Uterus (tissue), 4 donors: ENCODE results near the gene CYP11A1. TPM values are rescaled to one million over a fixed set of nuclear protein-coding genes. Genes with fewer than 3 reads are reported as not detected.

ENCODE experiments used
- DNase-seq, 2 donors: peaks; one replicate each; pipeline ENCODE4 v3.0.0-alpha.2; 2019 to 2020
- H3K27ac ChIP-seq, 2 donors: fragments of 200-600 bp; sonication (generic); 1 replicate in 1 of 2; 2 replicates in 1 of 2; pipeline ENCODE4 v1.5.1; 2016 to 2018
- H3K27me3 ChIP-seq, 2 donors: fragments of 200-600 bp; sonication (generic); one replicate each; pipeline ENCODE4 v1.5.1; 2018 to 2019; ENCODE audit warnings: control low read depth in 1 of 2
- H3K36me3 ChIP-seq, 2 donors: fragments of 200-600 bp; sonication (generic); one replicate each; pipeline ENCODE4 v1.5.1; 2019; ENCODE audit warnings: control low read depth in 1 of 2
- H3K4me1 ChIP-seq, 2 donors: fragments of 200-600 bp; sonication (generic); one replicate each; pipeline ENCODE4 v1.5.1; 2018 to 2019; ENCODE audit warnings: control low read depth in 1 of 2
- H3K4me3 ChIP-seq, 2 donors: fragments of 200-600 bp; sonication (generic); 1 replicate in 1 of 2; 2 replicates in 1 of 2; pipeline ENCODE4 v1.5.1; 2018 to 2019; ENCODE audit warnings: mild to moderate bottlenecking in 1 of 2
- H3K9me3 ChIP-seq, 2 donors: fragments of 200-600 bp; sonication (generic); one replicate each; pipeline ENCODE4 v1.5.1; 2019; ENCODE audit warnings: control low read depth in 1 of 2
- POLR2A ChIP-seq, 2 donors: fragments of 450-650 bp; IDR thresholded peaks; one replicate each; pipeline ENCODE4 v1.6.1; 2016; ENCODE audit warnings: antibody characterized with exemption in 2 of 2, mild to moderate bottlenecking in 1 of 2, moderate library complexity in 1 of 2
- intact Hi-C: fragments of 100-400 bp; cut with DNase I; formaldehyde crosslinking; loops from one replicate; pipeline ENCODE4 v1.15.1; 2023; ENCODE audit warnings: low total_unique reads
- total RNA-seq, 4 donors: library from RNA; depleted of rRNA in 3 of 4; stranded (reverse); fragments of >200 nt in 3 of 4; gene quantifications; one replicate each; pipeline versions ENCODE4 v1.1.0 to v1.2.4, GENCODE V29; 2014 to 2023
- TF ChIP-seq, protein P1 (sequence below), 4 experiments: fragments of 200-600 bp in 2 of 4; fragments of 450-650 bp in 2 of 4; sonication (generic) in 2 of 4; IDR thresholded peaks; one replicate each; pipeline ENCODE4 v1.5.1; 2016 to 2019; ENCODE audit warnings: antibody characterized with exemption in 4 of 4, mild to moderate bottlenecking in 2 of 4, moderate library complexity in 1 of 4
- donor health status: DM: yes; HTN: yes; CAD: no.

The CYP11A1 gene
- total RNA-seq, 4 donors from 2014 or later = 1.1 to 2.3 TPM; not detected in 2

- H3K4me3 ChIP-seq = no peak overlapping the region
- no peak overlapping the region for H3K27ac ChIP-seq
- intact Hi-C loops = no loop called here
- no peaks in the 10 kb centered on the region for H3K36me3 ChIP-seq
- H3K4me1 ChIP-seq = no peaks in the 10 kb centered on the region
- H3K27me3 ChIP-seq = no peaks in the 10 kb centered on the region
- no peak for TF ChIP-seq POLR2A (IDR thresholded peaks at IDR 0.05)
- TF ChIP-seq, protein P1, sequence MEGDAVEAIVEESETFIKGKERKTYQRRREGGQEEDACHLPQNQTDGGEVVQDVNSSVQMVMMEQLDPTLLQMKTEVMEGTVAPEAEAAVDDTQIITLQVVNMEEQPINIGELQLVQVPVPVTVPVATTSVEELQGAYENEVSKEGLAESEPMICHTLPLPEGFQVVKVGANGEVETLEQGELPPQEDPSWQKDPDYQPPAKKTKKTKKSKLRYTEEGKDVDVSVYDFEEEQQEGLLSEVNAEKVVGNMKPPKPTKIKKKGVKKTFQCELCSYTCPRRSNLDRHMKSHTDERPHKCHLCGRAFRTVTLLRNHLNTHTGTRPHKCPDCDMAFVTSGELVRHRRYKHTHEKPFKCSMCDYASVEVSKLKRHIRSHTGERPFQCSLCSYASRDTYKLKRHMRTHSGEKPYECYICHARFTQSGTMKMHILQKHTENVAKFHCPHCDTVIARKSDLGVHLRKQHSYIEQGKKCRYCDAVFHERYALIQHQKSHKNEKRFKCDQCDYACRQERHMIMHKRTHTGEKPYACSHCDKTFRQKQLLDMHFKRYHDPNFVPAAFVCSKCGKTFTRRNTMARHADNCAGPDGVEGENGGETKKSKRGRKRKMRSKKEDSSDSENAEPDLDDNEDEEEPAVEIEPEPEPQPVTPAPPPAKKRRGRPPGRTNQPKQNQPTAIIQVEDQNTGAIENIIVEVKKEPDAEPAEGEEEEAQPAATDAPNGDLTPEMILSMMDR (IDR thresholded peaks at IDR 0.05) = no peak
- no peak for DNase-seq
- H3K9me3 ChIP-seq = no peaks in the 10 kb centered on the region
These were observed 19.7 kb upstream of the CYP11A1 start for GRCh38 chr15:74387141-74387541.

DNA sequence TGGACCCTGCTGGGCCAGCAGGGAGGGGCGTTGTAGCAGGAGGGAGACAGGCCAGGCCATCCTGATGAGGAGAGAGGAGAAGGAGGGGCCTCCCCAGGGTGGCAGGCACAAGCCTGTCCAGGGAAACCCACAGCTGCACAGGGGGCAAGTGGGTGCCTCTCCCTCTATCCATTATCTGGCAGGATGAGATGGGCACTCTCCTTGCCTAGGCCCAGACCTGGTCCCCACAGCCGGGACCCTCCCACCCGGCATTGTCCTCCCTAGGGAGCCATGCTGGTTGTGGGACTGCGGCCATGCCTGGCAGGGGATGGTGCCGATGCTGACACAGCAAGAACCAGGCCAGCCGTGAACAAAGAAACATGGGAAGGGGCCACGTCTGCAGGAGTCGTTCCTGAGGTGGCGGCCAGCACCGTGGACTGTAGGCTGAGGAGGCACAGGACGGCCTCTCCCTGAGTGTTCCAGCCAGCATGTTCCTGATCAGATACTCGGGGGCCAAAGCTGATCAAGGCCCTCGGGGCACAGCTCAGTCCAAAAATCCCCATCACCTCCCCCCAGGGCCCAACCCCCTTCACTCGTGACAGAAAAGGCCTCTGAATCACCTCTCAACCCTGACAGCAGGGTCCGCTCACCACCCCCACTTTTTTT is 19.2 kb upstream of the CYP11A1 start:
- no peaks in the 10 kb centered on the region for H3K27me3 ChIP-seq
- intact Hi-C loops = no loop called here
- DNase-seq = no peak
- H3K4me1 ChIP-seq = no peaks in the 10 kb centered on the region
- no peak overlapping the region for H3K27ac ChIP-seq
- TF ChIP-seq, protein P1 (IDR thresholded peaks at IDR 0.05) = no peak
- no peak for TF ChIP-seq POLR2A (IDR thresholded peaks at IDR 0.05)
- no peaks in the 10 kb centered on the region for H3K9me3 ChIP-seq
- H3K4me3 ChIP-seq = no peak overlapping the region
- H3K36me3 ChIP-seq = no peaks in the 10 kb centered on the region

- no peak for DNase-seq
- H3K27me3 ChIP-seq = no peaks in the 10 kb centered on the region
- intact Hi-C loops = no loop called here
- H3K9me3 ChIP-seq = no peaks in the 10 kb centered on the region
- TF ChIP-seq, protein P1 (IDR thresholded peaks at IDR 0.05) = no peak
- no peak for TF ChIP-seq POLR2A (IDR thresholded peaks at IDR 0.05)
- peak overlapping the region; percentile 24 to 59 for H3K27ac ChIP-seq
- H3K4me3 ChIP-seq = no peak overlapping the region
- no peaks in the 10 kb centered on the region for H3K36me3 ChIP-seq
- H3K4me1 ChIP-seq = no peaks in the 10 kb centered on the region
These were observed 18.3 kb upstream of the CYP11A1 start for GRCh38 chr15:74385733-74386132.

DNA sequence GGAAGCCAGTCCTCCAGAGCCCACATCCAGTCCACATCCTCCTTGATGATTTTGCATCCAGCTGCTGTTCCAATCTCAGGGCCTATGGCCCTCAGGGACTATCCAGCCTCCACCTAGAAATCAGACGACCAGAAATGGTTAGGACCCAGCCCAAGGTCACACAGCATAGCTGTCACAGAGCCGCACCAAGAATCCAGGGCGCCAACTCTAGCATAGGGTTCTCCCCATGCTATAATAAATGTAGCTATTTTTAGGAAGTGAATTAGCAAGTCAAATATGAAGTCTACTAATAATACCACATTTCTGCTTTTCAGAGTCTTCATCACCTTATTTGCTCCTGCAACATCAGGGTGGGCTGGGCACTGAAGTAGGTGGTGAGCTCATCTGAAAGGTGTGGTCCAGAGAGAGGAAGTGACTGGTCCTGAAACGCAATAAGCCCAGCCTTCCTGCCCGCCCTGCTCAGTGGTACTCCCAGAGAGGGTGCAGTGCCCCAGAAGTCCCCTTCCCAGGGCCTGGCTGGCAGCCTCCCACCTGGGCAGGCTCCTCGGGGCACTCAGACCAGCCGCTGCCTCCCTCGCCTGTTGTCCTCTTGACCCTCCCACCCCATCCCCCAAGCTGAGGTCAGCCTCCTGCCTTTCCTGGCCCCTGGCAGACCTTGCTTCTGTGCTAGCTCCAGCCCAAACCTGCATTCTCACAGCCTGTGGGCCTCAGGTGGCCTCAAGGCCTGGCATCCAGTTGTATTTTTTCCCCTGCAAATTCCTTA is 17.6 kb upstream of the CYP11A1 start:
- no peak for DNase-seq

GRCh38 chr15:74384566-74384880 is 17.1 kb upstream of the CYP11A1 start:
- Histone ChIP-seq H3K4me1 (no peaks in the 10 kb centered on the region), H3K36me3 (no peaks in the 10 kb centered on the region), H3K27me3 (no peaks in the 10 kb centered on the region), H3K9me3 (no peaks in the 10 kb centered on the region), H3K27ac (no peak overlapping the region), H3K4me3 (no peak overlapping the region)
- no peak for DNase-seq
- TF ChIP-seq, protein P1 (IDR thresholded peaks at IDR 0.05) = no peak
- no peak for TF ChIP-seq POLR2A (IDR thresholded peaks at IDR 0.05)
- intact Hi-C loops = no loop called here

More for the DNA sequence above, 17.6 kb upstream of the CYP11A1 start:
- H3K27me3 ChIP-seq = no peaks in the 10 kb centered on the region
- H3K4me3 ChIP-seq = no peak overlapping the region
- no peaks in the 10 kb centered on the region for H3K4me1 ChIP-seq
- H3K9me3 ChIP-seq = no peaks in the 10 kb centered on the region
- peak overlapping the region; percentile 24 to 59 for H3K27ac ChIP-seq
- intact Hi-C loops = no loop called here
- TF ChIP-seq, protein P1 (IDR thresholded peaks at IDR 0.05) = no peak
- no peak for TF ChIP-seq POLR2A (IDR thresholded peaks at IDR 0.05)
- H3K36me3 ChIP-seq = no peaks in the 10 kb centered on the region
